GM12873 (cell line): ENCODE data around the gene ELAPOR1.

Experiments used
- CTCF ChIP-seq: IDR thresholded peaks from 2 replicates; pipeline ENCODE4 v1.5.1; 2012; ENCODE audit warnings: low read depth, mild to moderate bottlenecking, moderate library complexity, low read length, control low read depth; ENCODE audit not compliant: insufficient read depth; ENCODE audit errors: missing control alignments

The ELAPOR1 gene

GRCh38 chr1:109079240-109079622 is 34.7 kb upstream of the ELAPOR1 start:
- no peak for TF ChIP-seq CTCF

- TF ChIP-seq CTCF: no peak
Observed at GRCh38 chr1:109080441-109081082, 33.4 kb upstream of the ELAPOR1 start.

GRCh38 chr1:109083501-109083900 is 30.4 kb upstream of the ELAPOR1 start:
- TF ChIP-seq CTCF: no peak

- no peak for TF ChIP-seq CTCF
Observed at GRCh38 chr1:109083923-109084322, 30.0 kb upstream of the ELAPOR1 start.

- no peak for TF ChIP-seq CTCF
Observed at GRCh38 chr1:109084563-109085517, 29.1 kb upstream of the ELAPOR1 start.

- peak; percentile 58 for TF ChIP-seq CTCF
Observed at GRCh38 chr1:109089242-109090015, 24.5 kb upstream of the ELAPOR1 start.
